WTC11 (cell line): ENCODE data around the gene TSEN2.

Experiments used
- ETV6 ChIP-seq: sonication (generic); formaldehyde crosslinking; IDR thresholded peaks from 2 replicates; pipeline ENCODE4 v1.8.1; 2022; ENCODE audit warnings: mild to moderate bottlenecking, missing genetic modification reagents
- NFE2L1 ChIP-seq: sonication (generic); formaldehyde crosslinking; IDR thresholded peaks from 2 replicates; pipeline ENCODE4 v1.8.1; 2023; ENCODE audit warnings: missing genetic modification reagents
- TF ChIP-seq, protein P1 (sequence below): fragments of 200-600 bp; IDR thresholded peaks from 2 replicates; pipeline ENCODE4 v1.8.0; 2022; ENCODE audit warnings: antibody characterized with exemption
- TF ChIP-seq, protein P2 (sequence below): sonication (generic); formaldehyde crosslinking; IDR thresholded peaks from 2 replicates; pipeline ENCODE4 v1.8.1; 2023; ENCODE audit warnings: mild to moderate bottlenecking, moderate library complexity, missing genetic modification reagents

DNA sequence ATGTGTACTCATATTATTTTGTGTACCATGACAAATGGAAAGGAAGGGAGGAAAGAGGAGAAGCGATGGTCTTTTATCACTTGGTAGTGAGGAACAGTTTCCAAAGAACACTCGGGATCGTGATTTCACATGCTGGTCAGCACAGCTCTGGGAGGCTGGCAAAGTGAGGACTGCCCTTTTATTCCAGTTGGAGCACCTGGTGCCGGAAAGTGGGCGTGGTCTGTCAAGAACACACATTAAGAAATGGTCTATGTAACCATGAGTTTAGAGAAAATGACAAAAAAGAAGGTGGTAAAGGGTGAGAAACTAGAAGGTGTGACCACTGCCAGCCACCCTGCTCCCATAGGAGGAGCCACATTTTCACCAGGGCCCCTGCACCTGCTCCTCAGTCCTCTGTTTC, 7.0 kb upstream of the TSEN2 start:
- TF ChIP-seq, protein P1, sequence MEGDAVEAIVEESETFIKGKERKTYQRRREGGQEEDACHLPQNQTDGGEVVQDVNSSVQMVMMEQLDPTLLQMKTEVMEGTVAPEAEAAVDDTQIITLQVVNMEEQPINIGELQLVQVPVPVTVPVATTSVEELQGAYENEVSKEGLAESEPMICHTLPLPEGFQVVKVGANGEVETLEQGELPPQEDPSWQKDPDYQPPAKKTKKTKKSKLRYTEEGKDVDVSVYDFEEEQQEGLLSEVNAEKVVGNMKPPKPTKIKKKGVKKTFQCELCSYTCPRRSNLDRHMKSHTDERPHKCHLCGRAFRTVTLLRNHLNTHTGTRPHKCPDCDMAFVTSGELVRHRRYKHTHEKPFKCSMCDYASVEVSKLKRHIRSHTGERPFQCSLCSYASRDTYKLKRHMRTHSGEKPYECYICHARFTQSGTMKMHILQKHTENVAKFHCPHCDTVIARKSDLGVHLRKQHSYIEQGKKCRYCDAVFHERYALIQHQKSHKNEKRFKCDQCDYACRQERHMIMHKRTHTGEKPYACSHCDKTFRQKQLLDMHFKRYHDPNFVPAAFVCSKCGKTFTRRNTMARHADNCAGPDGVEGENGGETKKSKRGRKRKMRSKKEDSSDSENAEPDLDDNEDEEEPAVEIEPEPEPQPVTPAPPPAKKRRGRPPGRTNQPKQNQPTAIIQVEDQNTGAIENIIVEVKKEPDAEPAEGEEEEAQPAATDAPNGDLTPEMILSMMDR: no peak
- TF ChIP-seq, protein P2, sequence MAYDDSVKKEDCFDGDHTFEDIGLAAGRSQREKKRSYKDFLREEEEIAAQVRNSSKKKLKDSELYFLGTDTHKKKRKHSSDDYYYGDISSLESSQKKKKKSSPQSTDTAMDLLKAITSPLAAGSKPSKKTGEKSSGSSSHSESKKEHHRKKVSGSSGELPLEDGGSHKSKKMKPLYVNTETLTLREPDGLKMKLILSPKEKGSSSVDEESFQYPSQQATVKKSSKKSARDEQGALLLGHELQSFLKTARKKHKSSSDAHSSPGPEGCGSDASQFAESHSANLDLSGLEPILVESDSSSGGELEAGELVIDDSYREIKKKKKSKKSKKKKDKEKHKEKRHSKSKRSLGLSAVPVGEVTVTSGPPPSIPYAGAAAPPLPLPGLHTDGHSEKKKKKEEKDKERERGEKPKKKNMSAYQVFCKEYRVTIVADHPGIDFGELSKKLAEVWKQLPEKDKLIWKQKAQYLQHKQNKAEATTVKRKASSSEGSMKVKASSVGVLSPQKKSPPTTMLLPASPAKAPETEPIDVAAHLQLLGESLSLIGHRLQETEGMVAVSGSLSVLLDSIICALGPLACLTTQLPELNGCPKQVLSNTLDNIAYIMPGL: no peak
- no peak for TF ChIP-seq ETV6 (CRISPR knock-in tag)
- no peak for TF ChIP-seq NFE2L1
